H1 (cell line): ENCODE data around the gene ALOX15B. TPM values are rescaled to one million over a fixed set of nuclear protein-coding genes. Genes with fewer than 3 reads are reported as not detected.

Source experiments
- BCL11A ChIP-seq, 2 experiments: IDR thresholded peaks; one replicate each; pipeline ENCODE4 v1.6.1; 2011; ENCODE audit warnings: low read depth in 2 of 2, low read length in 2 of 2, mild to moderate bottlenecking in 2 of 2
- CHD1 ChIP-seq: IDR thresholded peaks from 2 replicates; pipeline ENCODE4 v1.6.1; 2012; ENCODE audit warnings: low read depth, low read length, improper control_type of control experiment
- CHD7 ChIP-seq: fragments of 300-600 bp; sonication (generic); IDR thresholded peaks from 2 replicates; pipeline ENCODE4 v1.7.1; 2012; ENCODE audit warnings: low read length, moderate library complexity, mild to moderate bottlenecking, inconsistent platforms; ENCODE audit not compliant: insufficient replicate concordance
- CTCF ChIP-seq, 3 experiments: IDR thresholded peaks; 1 replicate in 2 of 3; 2 replicates in 1 of 3; pipeline versions ENCODE4 v1.5.1 to v1.6.1; 2011; ENCODE audit warnings: low read length in 3 of 3, mild to moderate bottlenecking in 3 of 3, inconsistent platforms in 2 of 3, low read depth in 1 of 3, moderate library complexity in 1 of 3; ENCODE audit not compliant: insufficient read depth in 1 of 3; ENCODE audit errors: control extremely low read depth in 1 of 3
- GABPA ChIP-seq: IDR thresholded peaks from 2 replicates; pipeline ENCODE4 v1.6.1; 2011; ENCODE audit warnings: mild to moderate bottlenecking, low read length, moderate library complexity, borderline replicate concordance; ENCODE audit not compliant: insufficient read depth
- JUND ChIP-seq: IDR thresholded peaks from 2 replicates; pipeline ENCODE4 v1.6.1; 2011; ENCODE audit warnings: mild to moderate bottlenecking, improper control_type of control experiment, low read length
- NANOG ChIP-seq: IDR thresholded peaks from 2 replicates; pipeline ENCODE4 v1.6.1; 2011; ENCODE audit warnings: low read length, low read depth, mild to moderate bottlenecking, inconsistent platforms; ENCODE audit not compliant: insufficient read depth, poor library complexity, severe bottlenecking
- POLR2A ChIP-seq, 2 experiments: IDR thresholded peaks; 1 replicate in 1 of 2; 2 replicates in 1 of 2; pipeline ENCODE4 v1.6.1; 2011; ENCODE audit warnings: low read depth in 2 of 2, low read length in 2 of 2, mild to moderate bottlenecking in 2 of 2; ENCODE audit errors: control extremely low read depth in 1 of 2
- POLR2AphosphoS5 ChIP-seq: IDR thresholded peaks from 2 replicates; pipeline ENCODE4 v1.6.1; 2011; ENCODE audit warnings: low read depth, low read length
- TAF1 ChIP-seq: IDR thresholded peaks from 2 replicates; pipeline ENCODE4 v1.6.1; 2011; ENCODE audit warnings: mild to moderate bottlenecking, low read depth, low read length
- polyA plus RNA-seq, 7 experiments: library from polyadenylated mRNA; depleted of rRNA in 3 of 7; stranded (reverse) in 5 of 7; unstranded in 2 of 7; fragments of >200 nt in 5 of 7; fragments of 200-250 nt in 2 of 7; gene quantifications; 1 replicate in 5 of 7; 2 replicates in 1 of 7; 4 replicates in 1 of 7; pipeline versions ENCODE4 v1.2.1 to v1.2.3, GENCODE V29; 2011 to 2013; ENCODE audit warnings: missing spikeins in 2 of 7, mixed read lengths in 2 of 7
- total RNA-seq: library from RNA; stranded (reverse); fragmentation: NEBNext Ultra II Directional; extraction: Animal tissue kit (Norgen Biotek cat#: 25700); gene quantifications from 2 replicates; pipeline ENCODE4 v1.2.1, GENCODE V29; 2021

Gene ALOX15B
- total and polyA plus RNA-seq, 2 of the 8 experiments (the other 6 are each of a cell fraction or from before 2014, with no cell fraction given) = 0.63 to 0.91 TPM

- TF ChIP-seq CHD7 (no peak), CTCF (IDR thresholded peaks at IDR 0.05; ENCODE audit: control extremely low read depth in 1 of 3, insufficient read depth in 1 of 3, low read depth in 1 of 3, low read length in 3 of 3) (no peak), POLR2A (IDR thresholded peaks at IDR 0.05; ENCODE audit: control extremely low read depth in 1 of 2, low read depth in 2 of 2, low read length in 2 of 2) (no peak), GABPA (no peak), CHD1 (no peak), TAF1 (no peak), BCL11A (IDR thresholded peaks at IDR 0.05; ENCODE audit: low read depth in 2 of 2, low read length in 2 of 2) (no peak), JUND (no peak), NANOG (no peak), POLR2AphosphoS5 (no peak)
Measured at GRCh38 chr17:8048736-8049135, 9.9 kb downstream of the ALOX15B start (continued).
